Duodenal mucosa (tissue), 2 donors: ENCODE results near the gene CEMIP2.
"Not testable (repeated sequence)": the region's sequence is repeated elsewhere in the genome, so short reads cannot be mapped to it uniquely, and the experiment has no call there.

Experiments
- H3K27ac ChIP-seq: one replicate; pipeline ENCODE4 v1.7.0; 2013; ENCODE audit warnings: low read depth, low read length
- H3K27me3 ChIP-seq, 2 donors: one replicate each; pipeline ENCODE4 v1.7.0; 2013; ENCODE audit warnings: low read length in 2 of 2, control low read depth in 1 of 2; ENCODE audit not compliant: insufficient read depth in 2 of 2, control insufficient read depth in 1 of 2
- H3K36me3 ChIP-seq, 2 donors: one replicate each; pipeline ENCODE4 v1.7.0; 2013; ENCODE audit warnings: low read length in 2 of 2, control low read depth in 1 of 2; ENCODE audit not compliant: insufficient read depth in 2 of 2, control insufficient read depth in 1 of 2
- H3K4me1 ChIP-seq, 2 donors: one replicate each; pipeline ENCODE4 v1.7.0; 2013; ENCODE audit warnings: low read length in 2 of 2, control low read depth in 1 of 2; ENCODE audit not compliant: insufficient read depth in 2 of 2, control insufficient read depth in 1 of 2
- H3K4me3 ChIP-seq, 2 donors: one replicate each; pipeline ENCODE4 v1.7.0; 2013; ENCODE audit warnings: low read length in 2 of 2, low read depth in 1 of 2
- H3K9ac ChIP-seq, 2 donors: one replicate each; pipeline ENCODE4 v1.7.0; 2013; ENCODE audit warnings: low read length in 2 of 2, low read depth in 1 of 2
- H3K9me3 ChIP-seq, 2 donors: one replicate each; pipeline ENCODE4 v1.7.0; 2013; ENCODE audit warnings: low read length in 2 of 2, control low read depth in 1 of 2; ENCODE audit not compliant: control insufficient read depth in 1 of 2

The CEMIP2 gene, protein sequence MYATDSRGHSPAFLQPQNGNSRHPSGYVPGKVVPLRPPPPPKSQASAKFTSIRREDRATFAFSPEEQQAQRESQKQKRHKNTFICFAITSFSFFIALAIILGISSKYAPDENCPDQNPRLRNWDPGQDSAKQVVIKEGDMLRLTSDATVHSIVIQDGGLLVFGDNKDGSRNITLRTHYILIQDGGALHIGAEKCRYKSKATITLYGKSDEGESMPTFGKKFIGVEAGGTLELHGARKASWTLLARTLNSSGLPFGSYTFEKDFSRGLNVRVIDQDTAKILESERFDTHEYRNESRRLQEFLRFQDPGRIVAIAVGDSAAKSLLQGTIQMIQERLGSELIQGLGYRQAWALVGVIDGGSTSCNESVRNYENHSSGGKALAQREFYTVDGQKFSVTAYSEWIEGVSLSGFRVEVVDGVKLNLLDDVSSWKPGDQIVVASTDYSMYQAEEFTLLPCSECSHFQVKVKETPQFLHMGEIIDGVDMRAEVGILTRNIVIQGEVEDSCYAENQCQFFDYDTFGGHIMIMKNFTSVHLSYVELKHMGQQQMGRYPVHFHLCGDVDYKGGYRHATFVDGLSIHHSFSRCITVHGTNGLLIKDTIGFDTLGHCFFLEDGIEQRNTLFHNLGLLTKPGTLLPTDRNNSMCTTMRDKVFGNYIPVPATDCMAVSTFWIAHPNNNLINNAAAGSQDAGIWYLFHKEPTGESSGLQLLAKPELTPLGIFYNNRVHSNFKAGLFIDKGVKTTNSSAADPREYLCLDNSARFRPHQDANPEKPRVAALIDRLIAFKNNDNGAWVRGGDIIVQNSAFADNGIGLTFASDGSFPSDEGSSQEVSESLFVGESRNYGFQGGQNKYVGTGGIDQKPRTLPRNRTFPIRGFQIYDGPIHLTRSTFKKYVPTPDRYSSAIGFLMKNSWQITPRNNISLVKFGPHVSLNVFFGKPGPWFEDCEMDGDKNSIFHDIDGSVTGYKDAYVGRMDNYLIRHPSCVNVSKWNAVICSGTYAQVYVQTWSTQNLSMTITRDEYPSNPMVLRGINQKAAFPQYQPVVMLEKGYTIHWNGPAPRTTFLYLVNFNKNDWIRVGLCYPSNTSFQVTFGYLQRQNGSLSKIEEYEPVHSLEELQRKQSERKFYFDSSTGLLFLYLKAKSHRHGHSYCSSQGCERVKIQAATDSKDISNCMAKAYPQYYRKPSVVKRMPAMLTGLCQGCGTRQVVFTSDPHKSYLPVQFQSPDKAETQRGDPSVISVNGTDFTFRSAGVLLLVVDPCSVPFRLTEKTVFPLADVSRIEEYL (N-terminal part only)

DNA sequence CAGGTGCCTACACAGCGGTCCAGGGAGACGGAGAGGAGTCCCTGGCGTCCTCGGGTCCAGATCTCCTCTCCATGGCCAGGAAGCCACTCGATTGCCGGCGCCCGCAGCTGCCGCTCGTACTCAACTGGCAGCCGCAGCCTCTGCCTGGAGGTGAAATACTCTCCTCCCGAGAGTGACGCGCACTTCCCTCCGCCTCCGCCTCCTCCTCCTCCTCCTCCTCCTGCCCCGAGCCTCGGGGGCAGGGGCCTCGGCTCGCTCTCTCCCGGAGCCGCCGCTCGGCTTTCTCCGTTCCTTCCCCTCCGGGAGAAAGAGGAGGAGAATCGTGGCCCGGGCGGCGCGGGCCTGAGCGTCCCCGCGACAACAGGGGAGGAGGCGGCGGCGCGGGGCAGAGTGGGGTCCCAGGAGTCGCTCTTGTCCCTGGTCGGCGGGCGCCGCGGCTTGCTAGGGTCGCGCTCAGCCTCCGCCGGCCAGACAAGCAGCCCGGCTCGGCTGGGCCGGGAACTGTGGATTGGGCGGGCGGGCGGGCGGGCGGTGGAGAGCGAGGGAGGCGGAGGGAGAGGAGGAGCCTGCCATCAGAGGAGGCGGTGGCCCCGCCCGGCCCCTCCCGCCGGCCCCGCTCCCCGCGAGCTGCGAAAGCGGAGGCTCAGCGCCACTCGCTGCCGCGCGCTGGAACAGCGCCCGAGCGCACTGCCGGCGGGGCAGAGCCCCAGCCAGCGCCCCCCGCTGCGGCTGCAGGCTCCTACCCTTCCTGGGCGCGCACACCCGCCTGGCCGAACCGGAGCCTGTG is at the start of gene CEMIP2:
Gene CEMIP2 (minus strand): TSS at position 126 of the 787 bp plus-strand sequence. CDS start 18,140 bp downstream, outside the sequence.
- peaks cover 32 to 33% of the 10 kb centered on the region in 2 donors for H3K4me1 ChIP-seq
- no peaks in the 10 kb centered on the region for H3K9me3 ChIP-seq
- no peaks in the 10 kb centered on the region for H3K27me3 ChIP-seq
- peak within 1 kb of the TSS; percentile 83 to 85 for H3K9ac ChIP-seq
- H3K27ac ChIP-seq, result peak within 1 kb of the TSS; percentile 96
- H3K36me3 ChIP-seq, result no peaks in the 10 kb centered on the region
- H3K4me3 ChIP-seq, result peak within 1 kb of the TSS; percentile 94 to 99

DNA sequence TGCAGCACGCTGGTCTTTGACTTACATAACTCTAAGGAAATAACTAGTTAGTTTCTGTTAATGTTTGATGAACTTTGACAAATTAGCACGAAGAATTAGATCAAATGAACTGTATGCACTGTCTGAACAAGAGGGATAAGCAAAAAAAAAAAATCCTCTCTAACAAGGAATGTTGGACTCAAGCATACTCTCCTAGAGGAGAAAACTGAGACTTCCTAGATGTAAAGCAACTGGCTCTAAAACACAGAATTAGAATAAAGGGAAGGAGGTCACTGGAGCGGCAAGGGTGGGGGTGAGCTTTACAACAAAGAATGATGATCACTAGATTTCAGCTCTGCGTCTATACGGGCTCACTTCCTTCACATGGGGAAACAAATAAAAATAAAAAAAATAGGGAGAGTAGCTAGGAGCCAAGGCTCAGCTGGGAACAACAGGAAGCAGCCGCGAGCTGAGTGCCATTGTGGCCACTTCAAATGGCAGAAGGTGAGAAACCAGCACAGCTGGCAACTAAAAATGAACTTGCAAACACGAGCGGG is 48.7 kb upstream of the CEMIP2 start:
- Histone ChIP-seq H3K9me3 (no peaks in the 10 kb centered on the region), H3K27me3 (no peaks in the 10 kb centered on the region), H3K4me3 (no peak overlapping the region), H3K27ac (no peak overlapping the region), H3K4me1 (no peaks in the 10 kb centered on the region), H3K9ac (no peak overlapping the region), H3K36me3 (no peaks in the 10 kb centered on the region)

DNA sequence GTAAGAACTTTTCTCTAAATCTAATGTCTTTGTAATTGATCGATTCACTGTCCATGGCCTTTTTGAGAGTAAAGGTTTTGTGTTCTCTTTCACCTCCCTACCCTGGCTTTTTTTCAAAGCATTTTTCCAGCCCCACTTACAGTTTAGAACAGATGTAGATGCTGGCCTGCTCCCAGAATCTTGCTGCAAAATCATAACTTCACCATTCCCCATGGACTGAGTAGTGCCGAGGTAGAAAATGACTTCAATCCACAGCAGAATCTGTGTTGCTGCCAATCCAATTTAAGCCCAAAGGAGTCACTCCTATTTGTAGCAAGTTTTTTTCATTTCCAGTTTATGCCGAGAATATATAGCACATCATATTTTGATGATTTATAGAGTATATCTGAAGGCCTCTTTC is 46.5 kb upstream of the CEMIP2 start:
- no peaks in the 10 kb centered on the region for H3K27me3 ChIP-seq
- no peak overlapping the region for H3K4me3 ChIP-seq
- no peak overlapping the region for H3K9ac ChIP-seq
- H3K36me3 ChIP-seq, result no peaks in the 10 kb centered on the region
- no peaks in the 10 kb centered on the region for H3K9me3 ChIP-seq
- H3K4me1 ChIP-seq, result no peaks in the 10 kb centered on the region
- no peak overlapping the region for H3K27ac ChIP-seq

DNA sequence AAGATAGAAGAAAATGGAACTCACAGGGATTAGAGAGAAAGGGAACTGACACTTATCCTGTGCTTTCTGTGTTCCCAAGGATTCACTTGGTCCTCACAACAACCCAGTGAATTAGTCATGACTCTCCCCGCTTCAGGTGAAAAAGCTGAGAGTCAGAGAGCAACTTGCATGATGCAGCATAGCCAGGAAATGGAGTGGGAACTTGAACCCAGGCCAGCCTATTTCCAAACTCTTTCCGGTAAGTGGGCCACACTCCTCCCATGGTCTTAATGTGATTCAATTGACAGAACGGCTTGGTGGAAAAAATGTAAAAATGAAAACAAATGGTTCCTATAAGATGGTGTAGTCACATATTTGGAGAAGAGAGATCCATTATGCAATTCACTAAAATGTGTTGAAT is 45.9 kb upstream of the CEMIP2 start:
- Histone ChIP-seq H3K27ac (no peak overlapping the region), H3K9ac (no peak overlapping the region), H3K27me3 (no peaks in the 10 kb centered on the region), H3K4me1 (no peaks in the 10 kb centered on the region), H3K36me3 (no peaks in the 10 kb centered on the region), H3K9me3 (no peaks in the 10 kb centered on the region), H3K4me3 (no peak overlapping the region)

DNA sequence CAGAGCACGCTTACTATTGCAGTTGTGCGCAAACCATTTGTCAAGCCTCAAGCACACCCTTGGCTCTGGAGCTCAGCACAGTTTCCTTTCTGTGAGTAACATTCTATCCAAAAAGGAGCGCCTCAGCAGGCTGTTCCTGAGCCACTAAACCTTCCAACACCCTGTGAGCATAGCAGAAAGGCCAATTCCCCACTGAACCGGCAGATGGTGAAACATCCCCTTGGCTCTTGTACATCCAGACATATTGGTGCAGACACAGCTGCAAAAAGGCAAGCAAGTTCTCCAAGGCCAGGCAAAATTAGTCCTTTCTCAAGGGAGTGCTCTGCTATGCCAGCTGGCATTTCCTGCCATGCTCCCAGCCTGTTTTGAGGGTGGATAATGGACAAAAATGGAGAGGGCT is 44.1 kb upstream of the CEMIP2 start:
- H3K27ac ChIP-seq, result no peak overlapping the region

DNA sequence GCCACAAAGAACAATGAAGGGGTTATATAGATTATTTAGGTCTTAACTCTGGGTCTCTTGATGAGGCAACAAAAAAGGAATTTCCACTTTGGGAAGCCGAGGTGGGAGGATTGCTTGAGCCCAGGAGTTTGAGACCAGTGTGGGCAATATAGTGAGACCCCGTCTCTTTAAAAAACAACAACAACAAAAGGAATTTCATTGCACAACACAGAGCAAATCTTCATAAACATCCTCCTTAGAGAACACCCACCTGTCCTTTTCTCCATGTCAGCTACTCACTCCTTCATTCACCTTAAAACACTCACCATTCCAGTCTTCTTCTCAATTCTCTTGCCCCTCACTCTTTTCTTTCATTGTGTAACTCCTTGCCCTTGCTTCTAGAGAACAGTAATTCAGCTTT is 39.8 kb upstream of the CEMIP2 start:
- no peaks in the 10 kb centered on the region for H3K9me3 ChIP-seq
- no peak overlapping the region for H3K4me3 ChIP-seq
- no peak overlapping the region for H3K27ac ChIP-seq
- no peak overlapping the region for H3K9ac ChIP-seq
- H3K36me3 ChIP-seq, result no peaks in the 10 kb centered on the region
- no peaks in the 10 kb centered on the region for H3K27me3 ChIP-seq
- H3K4me1 ChIP-seq, result peaks cover 0 to 5% of the 10 kb centered on the region in 2 donors

More for the DNA sequence above, 44.1 kb upstream of the CEMIP2 start:
- no peaks in the 10 kb centered on the region for H3K27me3 ChIP-seq
- H3K9me3 ChIP-seq, result no peaks in the 10 kb centered on the region
- H3K36me3 ChIP-seq, result no peaks in the 10 kb centered on the region
- H3K9ac ChIP-seq, result no peak overlapping the region
- H3K4me3 ChIP-seq, result no peak overlapping the region
- no peaks in the 10 kb centered on the region for H3K4me1 ChIP-seq

DNA sequence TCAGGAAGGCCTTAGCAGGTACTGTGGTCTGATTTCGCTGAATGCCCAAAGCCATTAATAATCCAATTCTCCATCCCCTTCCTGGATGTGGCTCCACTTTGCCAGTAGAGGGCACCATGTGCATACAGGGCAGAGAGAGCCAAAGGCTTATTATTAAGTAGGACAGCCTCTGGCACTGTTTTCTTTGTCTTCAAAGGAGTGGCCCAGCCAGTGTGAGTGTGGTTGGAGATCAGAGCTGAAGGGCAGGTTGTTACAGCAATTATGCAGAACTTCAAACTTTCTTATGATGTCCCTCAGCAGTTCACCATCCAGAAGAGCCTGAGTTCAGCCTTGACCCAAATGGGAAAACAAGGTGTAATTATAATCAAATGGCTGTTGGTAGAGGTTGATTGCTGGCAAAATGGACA is 38.6 kb upstream of the CEMIP2 start:
- H3K36me3 ChIP-seq, result no peaks in the 10 kb centered on the region
- no peak overlapping the region for H3K9ac ChIP-seq
- no peak overlapping the region for H3K27ac ChIP-seq
- H3K27me3 ChIP-seq, result no peaks in the 10 kb centered on the region
- H3K9me3 ChIP-seq, result no peaks in the 10 kb centered on the region
- peaks cover 0 to 5% of the 10 kb centered on the region in 2 donors for H3K4me1 ChIP-seq
- no peak overlapping the region for H3K4me3 ChIP-seq

DNA sequence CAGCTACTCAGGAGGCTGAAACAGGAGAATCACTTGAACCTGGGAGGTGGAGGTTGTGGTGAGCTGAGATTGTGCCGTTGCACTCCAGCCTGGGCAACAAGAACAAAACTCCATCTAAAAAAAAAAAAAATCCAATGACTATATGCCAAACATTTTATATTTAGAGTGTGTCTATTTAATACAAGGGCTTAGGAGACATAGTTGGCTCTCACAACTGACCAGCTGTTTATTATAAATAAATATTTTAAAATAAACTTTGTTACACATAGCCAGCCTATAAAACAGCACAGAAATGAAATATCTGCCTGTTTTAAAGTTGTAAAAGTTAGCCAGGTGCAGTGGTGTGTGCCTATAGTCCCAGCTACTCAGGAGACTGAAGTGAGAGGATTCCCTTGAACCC is 36.8 kb upstream of the CEMIP2 start:
- H3K27ac ChIP-seq, H3K4me1 ChIP-seq, H3K27me3 ChIP-seq, H3K4me3 ChIP-seq, H3K9ac ChIP-seq, H3K36me3 ChIP-seq, H3K9me3 ChIP-seq: not testable (repeated sequence)

DNA sequence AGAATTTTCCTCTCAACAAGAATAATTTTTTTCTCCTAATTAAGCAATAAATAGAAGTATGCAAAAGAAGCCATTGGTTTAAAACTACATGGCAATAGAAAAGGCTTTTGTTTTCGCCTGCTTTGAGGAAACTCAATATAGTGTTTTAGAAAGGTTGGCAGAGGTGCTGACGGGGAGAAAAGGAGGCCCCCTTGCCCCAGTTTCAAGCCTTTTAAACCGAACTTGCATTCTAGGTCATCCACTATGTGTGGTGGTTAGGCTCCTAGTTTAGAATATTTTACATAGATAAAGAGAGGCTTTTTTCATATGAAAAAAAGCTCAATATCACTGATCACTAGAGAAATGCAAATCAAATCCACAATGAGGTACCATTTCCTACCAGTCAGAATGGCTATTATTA is 33.5 kb upstream of the CEMIP2 start:
- no peak overlapping the region for H3K4me3 ChIP-seq
- no peaks in the 10 kb centered on the region for H3K9me3 ChIP-seq
- H3K27me3 ChIP-seq, result no peaks in the 10 kb centered on the region
- peaks cover 0 to under 1% of the 10 kb centered on the region in 2 donors for H3K4me1 ChIP-seq
- H3K27ac ChIP-seq, result no peak overlapping the region
- no peaks in the 10 kb centered on the region for H3K36me3 ChIP-seq
- H3K9ac ChIP-seq, result no peak overlapping the region
